ENCODE results near the gene SERINC2. TPM values are rescaled to one million over a fixed set of nuclear protein-coding genes. Genes with fewer than 3 reads are reported as not detected.
A peak's percentile ranks its signal among the peaks of the same experiment; 100 is the strongest.

Gene SERINC2
- total RNA-seq, 1 donor from 2014 or later = 1.6 TPM

GRCh38 chr1:31373056-31373896 lies 39.7 kb upstream of the SERINC2 start, which contains the start of gene FABP3:
Gene FABP3, minus strand, starts transcription at chr1:31373076. Its CDS starts 62 bp downstream, at chr1:31373014.
- H3K4me3 ChIP-seq = peak within 1 kb of the TSS; percentile 75
- no peaks in the 10 kb centered on the region for H3K9me3 ChIP-seq (replicated peaks)
- H3K27me3 ChIP-seq (ENCODE audit: low read depth) = no peaks in the 10 kb centered on the region
- peaks cover 44% of the 10 kb centered on the region for H3K4me1 ChIP-seq
- H3K27ac ChIP-seq (replicated peaks) = peak within 1 kb of the TSS; percentile 96
- H3K36me3 ChIP-seq = peaks cover 29% of the 10 kb centered on the region
- intact Hi-C loops (cut with micrococcal nuclease) = no loop called here
- peak; percentile 87 for DNase-seq
- TF ChIP-seq CTCF (IDR thresholded peaks at IDR 0.05; ENCODE audit: borderline replicate concordance) = no peak

DNA sequence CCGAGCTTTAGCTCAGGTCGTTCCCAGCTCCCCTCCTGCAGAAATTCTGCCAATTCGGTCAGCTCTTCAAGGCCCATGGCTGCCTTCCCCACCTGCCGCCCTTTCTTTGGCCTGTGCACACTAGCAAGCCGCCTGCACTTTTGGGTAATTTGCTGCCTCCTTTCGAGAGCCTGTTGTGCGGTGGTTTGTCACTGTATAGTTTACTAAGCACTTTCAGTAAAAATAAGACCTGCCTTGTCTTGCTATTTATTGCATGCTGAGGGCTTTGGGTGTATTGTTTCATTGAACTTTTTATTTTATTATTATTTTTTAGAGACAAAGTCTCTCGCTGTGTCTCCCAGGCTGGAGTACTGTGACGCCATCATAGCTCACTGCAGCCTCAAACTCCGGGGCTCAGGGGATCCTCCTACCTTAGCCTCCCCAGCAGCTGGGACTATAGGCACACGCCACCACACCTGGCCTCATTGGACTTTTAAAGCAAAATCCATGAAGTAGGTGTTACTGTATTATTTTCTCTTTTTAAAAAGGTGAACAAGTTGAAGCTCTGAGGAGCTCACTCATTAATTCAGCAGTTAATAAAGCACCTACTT lies 39.0 kb upstream of the SERINC2 start:
- Histone ChIP-seq H3K4me3 (peak overlapping the region; percentile 75), H3K4me1 (peaks cover 41% of the 10 kb centered on the region), H3K27ac (replicated peaks) (peak overlapping the region; percentile 96), H3K27me3 (ENCODE audit: low read depth) (no peaks in the 10 kb centered on the region), H3K36me3 (peaks cover 26% of the 10 kb centered on the region), H3K9me3 (replicated peaks) (no peaks in the 10 kb centered on the region)
- DNase-seq = no peak
- intact Hi-C loops (cut with micrococcal nuclease) = no loop called here
- no peak for TF ChIP-seq CTCF (IDR thresholded peaks at IDR 0.05; ENCODE audit: borderline replicate concordance)

GRCh38 chr1:31374511-31375196 lies 38.4 kb upstream of the SERINC2 start:
- no peaks in the 10 kb centered on the region for H3K27me3 ChIP-seq (ENCODE audit: low read depth)
- peak; percentile 59 for DNase-seq
- no peak for TF ChIP-seq CTCF (IDR thresholded peaks at IDR 0.05; ENCODE audit: borderline replicate concordance)
- peaks cover 22% of the 10 kb centered on the region for H3K36me3 ChIP-seq
- intact Hi-C loops (cut with micrococcal nuclease) = no loop called here
- peak overlapping the region; percentile 96 for H3K27ac ChIP-seq (replicated peaks)
- H3K4me1 ChIP-seq = peaks cover 42% of the 10 kb centered on the region
- H3K9me3 ChIP-seq (replicated peaks) = no peaks in the 10 kb centered on the region
- H3K4me3 ChIP-seq = no peak overlapping the region

- Histone ChIP-seq H3K9me3 (replicated peaks) (no peaks in the 10 kb centered on the region), H3K4me3 (no peak overlapping the region), H3K36me3 (peaks cover 8% of the 10 kb centered on the region), H3K27ac (replicated peaks) (peak overlapping the region; percentile 96), H3K4me1 (peaks cover 54% of the 10 kb centered on the region), H3K27me3 (ENCODE audit: low read depth) (no peaks in the 10 kb centered on the region)
- DNase-seq = no peak
- intact Hi-C loops (cut with micrococcal nuclease) = no loop called here
- no peak for TF ChIP-seq CTCF (IDR thresholded peaks at IDR 0.05; ENCODE audit: borderline replicate concordance)
Measured at GRCh38 chr1:31376375-31377134, 36.5 kb upstream of the SERINC2 start.

DNA sequence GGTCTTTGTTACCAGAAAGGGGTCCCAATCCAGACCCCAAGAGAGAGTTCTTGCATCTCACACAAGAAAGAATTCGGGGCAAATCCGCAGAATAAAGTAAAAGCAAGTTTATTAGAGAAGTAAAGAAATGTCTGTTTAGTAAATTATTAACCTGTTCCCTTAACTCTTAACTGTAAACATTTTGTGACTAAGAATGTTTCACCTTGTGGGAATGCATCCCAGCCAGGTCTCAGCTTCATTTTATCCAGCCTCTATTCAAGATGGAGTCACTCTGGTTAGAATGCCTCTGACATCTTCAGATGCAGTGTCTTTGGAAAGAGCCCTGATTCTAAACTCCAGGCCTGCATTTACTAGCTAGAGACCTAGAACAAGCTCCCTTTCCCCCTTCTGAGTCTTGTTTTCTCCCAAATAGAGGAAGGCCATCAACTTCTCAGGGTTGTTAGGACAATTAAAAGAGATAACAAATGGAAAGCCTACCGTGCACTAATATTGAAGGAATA lies 35.6 kb upstream of the SERINC2 start:
- Histone ChIP-seq H3K9me3 (replicated peaks) (no peaks in the 10 kb centered on the region), H3K4me1 (peaks cover 50% of the 10 kb centered on the region), H3K27me3 (ENCODE audit: low read depth) (no peaks in the 10 kb centered on the region), H3K27ac (replicated peaks) (no peak overlapping the region), H3K4me3 (no peak overlapping the region), H3K36me3 (no peaks in the 10 kb centered on the region)
- DNase-seq = no peak
- intact Hi-C loops (cut with micrococcal nuclease) = no loop called here
- TF ChIP-seq CTCF (IDR thresholded peaks at IDR 0.05; ENCODE audit: borderline replicate concordance) = no peak

Data from left ventricle myocardium inferior (tissue), 1 donor.